ENCODE data around the gene PLPPR1. TPM values are rescaled to one million over a fixed set of nuclear protein-coding genes. Genes with fewer than 3 reads are reported as not detected.

Gene PLPPR1
- total and polyA plus RNA-seq, 2 of the 4 experiments (the other 2 are of a cell fraction): not detected

DNA sequence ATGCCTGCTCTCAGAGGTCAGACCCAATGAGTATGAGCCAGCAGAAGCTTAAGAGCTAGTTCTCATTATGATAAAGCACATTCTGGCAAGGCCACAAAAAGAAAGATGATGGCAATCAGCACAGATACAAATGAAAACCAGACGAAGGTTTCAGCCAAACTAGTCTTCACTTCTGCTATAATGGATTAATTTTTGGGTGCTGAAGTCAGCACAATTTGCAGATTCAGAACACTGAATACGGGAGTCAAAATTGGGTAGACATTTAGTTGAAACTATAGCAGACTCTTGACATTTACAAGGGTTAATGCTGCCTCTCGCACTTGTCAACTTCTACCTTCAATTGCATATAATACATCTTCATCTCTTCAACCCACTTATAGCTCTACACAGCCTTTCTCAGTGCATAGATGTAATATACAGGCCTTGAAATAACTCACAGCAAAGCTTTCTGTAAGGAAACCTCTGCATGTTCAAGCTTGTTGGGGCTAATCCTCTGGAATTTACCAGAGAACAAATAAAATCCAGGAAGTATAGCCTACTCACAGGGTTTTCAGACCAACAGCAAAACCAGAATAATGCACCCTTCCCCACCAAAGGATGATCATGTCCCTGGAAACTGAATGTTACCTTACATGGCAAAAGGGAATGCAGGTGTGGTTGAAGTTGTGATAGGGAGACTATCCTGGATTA lies 279.1 kb downstream of the PLPPR1 start:
- H3K9ac ChIP-seq (ENCODE audit: low read depth, low read length): no peak overlapping the region
- H3K27ac ChIP-seq (ENCODE audit: insufficient read depth, low read length): no peak overlapping the region
- in situ Hi-C loops (cut with MboI; ENCODE audit: low sequenced_read_pairs) (loop anchor here (5.0 to 10.0 kb wide), 2 partner anchors 593 to 700 kb away; no protein-coding TSS in a partner anchor), intact Hi-C loops (cut with micrococcal nuclease) (no loop called here), dilution Hi-C loops (cut with HindIII; ENCODE audit: low sequenced_read_pairs, unreplicated experiment) (no loop called here)
- TF ChIP-seq MXI1 (IDR thresholded peaks at IDR 0.05; ENCODE audit: borderline replicate concordance, low read depth, low read length) (no peak), MAFK (IDR thresholded peaks at IDR 0.05; ENCODE audit: low read depth, low read length) (0 out of 2 replicates have a peak, but pooled peaks have one; percentile 18)
- H3K9me1 ChIP-seq (ENCODE audit: insufficient read depth, low read length): no peaks in the 10 kb centered on the region
- POLR2A ChIA-PET (ENCODE audit: unreplicated experiment): no interaction called here
- H3K27me3 ChIP-seq (ENCODE audit: control insufficient read depth, insufficient read depth, low read length): peaks cover 1% of the 10 kb centered on the region; the same call in 1 of the 2 replicates
- H4K20me1 ChIP-seq (ENCODE audit: insufficient read depth, low read length): no peaks in the 10 kb centered on the region
- H3K18ac ChIP-seq (ENCODE audit: low read depth, low read length): no peak overlapping the region
- H2BK120ac ChIP-seq (ENCODE audit: low read depth, low read length): no peak overlapping the region
- no peak overlapping the region for H2BK15ac ChIP-seq (ENCODE audit: low read depth, low read length)
- no peak overlapping the region for H4K5ac ChIP-seq (ENCODE audit: low read depth, low read length)
- no peak for ATAC-seq (ENCODE audit: low read depth)
- H2AK5ac ChIP-seq (ENCODE audit: low read depth, low read length): no peak overlapping the region
- no peak overlapping the region for H4K8ac ChIP-seq (ENCODE audit: low read depth in 2 of 2, low read length in 2 of 2)
- 29% methylated on average over 1 of the region's 3 CpGs; no CpG with 5 or more reads in 1 of the 2 experiments for WGBS, 2 experiments (ENCODE audit: extremely low coverage in 2 of 2, insufficient read length in 1 of 2)
- no peaks in the 10 kb centered on the region for H3K79me1 ChIP-seq (ENCODE audit: low read depth in 1 of 2, low read length in 2 of 2)
- BruUV-seq (replicated peaks): no TSS peak
- no peak overlapping the region for H3K4ac ChIP-seq (ENCODE audit: low read depth, low read length)
- H2BK5ac ChIP-seq (ENCODE audit: low read depth, low read length, poor library complexity, severe bottlenecking): no peak overlapping the region
- no peak overlapping the region for H4K91ac ChIP-seq (ENCODE audit: insufficient read depth, low read depth, low read length)
- CTCF ChIA-PET: interaction anchor here (0.9 kb wide), 1 partner anchor 706 kb away, joined by 3 read pairs; no protein-coding TSS in a partner anchor
- no peaks in the 10 kb centered on the region for H3K9me3 ChIP-seq (ENCODE audit: control insufficient read depth, insufficient read depth, low read length)
- H3K36me3 ChIP-seq (ENCODE audit: control insufficient read depth, insufficient read depth, low read length): no peaks in the 10 kb centered on the region
- H3K4me2 ChIP-seq (ENCODE audit: low read depth, low read length): no peak overlapping the region
- H3K56ac ChIP-seq (ENCODE audit: extremely low read depth, insufficient read depth, low read length): no peak overlapping the region
- H3K23ac ChIP-seq (ENCODE audit: low read depth, low read length): no peak overlapping the region
- H2BK20ac ChIP-seq (ENCODE audit: low read depth, low read length): no peak overlapping the region
- H2AK9ac ChIP-seq (replicated peaks; ENCODE audit: low read depth, low read length, poor library complexity): no peak overlapping the region
- no peak for DNase-seq
- no peak overlapping the region for H3K14ac ChIP-seq (replicated peaks; ENCODE audit: low read depth, low read length)
- no peaks in the 10 kb centered on the region for H3K4me1 ChIP-seq (ENCODE audit: control insufficient read depth, insufficient read depth, low read length)
- no peak overlapping the region for H3K4me3 ChIP-seq (ENCODE audit: insufficient read depth, low read depth, low read length)
- H2AFZ ChIP-seq (replicated peaks; ENCODE audit: low read length, poor library complexity): no peak overlapping the region
